NCI-H2196 (cell line): ENCODE data around the gene VPS4A.

Experiments
- DNase-seq: peaks from one replicate; lab custom pipeline; 2025; ENCODE audit not compliant: unreplicated experiment; lab: John Stamatoyannopoulos, UW

Gene VPS4A

DNA sequence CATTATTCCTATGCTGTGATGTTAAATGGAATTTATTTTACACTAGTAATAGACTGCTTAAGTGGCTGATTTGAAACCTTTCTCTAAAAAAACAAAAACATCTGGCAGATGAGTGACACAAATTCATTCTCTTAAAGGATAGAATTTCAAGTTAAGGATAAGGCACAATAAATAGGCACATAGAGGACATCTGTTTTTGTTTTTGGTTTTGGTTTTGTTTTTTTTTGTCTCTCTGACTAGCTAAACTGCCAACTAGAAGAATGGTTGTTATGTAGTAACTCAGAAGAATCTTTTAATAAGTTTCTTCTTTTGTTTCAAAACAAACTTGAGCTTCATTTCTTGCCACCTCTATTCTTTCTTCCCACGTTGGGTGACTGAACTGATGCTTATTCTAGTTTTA, 5.1 kb upstream of the VPS4A start:
- no peak for DNase-seq

DNA sequence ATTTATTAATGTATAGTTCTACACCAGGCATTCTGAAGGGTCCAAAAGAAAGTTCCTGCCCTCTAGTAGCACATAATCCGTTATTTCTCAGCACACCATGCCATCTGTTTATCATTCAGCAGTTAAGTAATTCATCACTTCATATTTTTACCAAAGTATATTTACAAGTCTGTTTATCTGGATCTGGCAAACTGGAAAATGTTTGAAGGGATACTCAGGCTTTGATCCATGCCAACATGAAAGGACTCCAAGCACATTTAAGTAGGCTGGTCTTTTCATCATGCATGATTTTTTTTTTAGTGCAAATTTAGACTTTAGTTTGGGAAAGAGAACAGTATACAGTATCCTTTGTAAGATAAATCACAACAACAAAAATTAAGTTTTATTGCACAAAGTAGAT, 4.1 kb upstream of the VPS4A start:
- DNase-seq, result no peak

DNA sequence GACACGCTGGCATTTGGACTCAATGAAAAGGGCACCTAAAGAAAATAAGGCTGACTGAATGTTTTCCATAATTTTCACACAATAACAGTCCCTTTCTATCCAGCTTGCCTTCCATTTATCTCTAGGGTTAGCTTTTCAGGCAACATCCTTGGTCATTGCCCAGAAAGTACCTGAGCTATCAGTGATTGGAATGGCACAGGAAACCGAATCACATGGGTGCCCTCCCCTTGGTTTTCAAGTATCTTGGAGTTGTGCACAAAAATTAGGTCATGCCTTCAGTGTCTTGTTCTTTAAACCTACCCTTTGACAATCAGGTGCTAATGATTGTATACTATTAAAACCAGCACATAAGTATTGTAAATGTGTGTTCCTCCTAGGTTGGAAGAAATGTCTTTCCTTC, 3.3 kb upstream of the VPS4A start:
- no peak for DNase-seq

DNA sequence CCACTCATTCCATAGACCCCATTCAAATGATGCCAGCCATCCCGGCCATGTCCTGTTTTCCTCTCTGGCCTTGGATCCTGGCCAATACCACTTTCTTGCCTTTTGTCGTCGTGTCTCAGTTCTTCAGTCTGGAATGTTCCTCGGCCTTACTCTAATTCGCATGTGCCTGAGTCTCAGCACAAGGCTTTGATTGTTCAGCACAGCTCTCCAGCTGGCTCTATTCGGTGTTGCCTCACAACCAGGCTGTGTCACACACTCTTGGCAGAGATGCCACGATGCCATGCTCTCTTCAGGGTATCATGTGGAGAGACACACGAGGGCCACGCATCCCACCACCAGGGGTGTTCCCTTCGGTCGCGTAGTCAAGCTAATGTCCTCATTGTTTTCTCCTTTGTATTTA, 1.8 kb upstream of the VPS4A start:
- DNase-seq, result no peak

DNA sequence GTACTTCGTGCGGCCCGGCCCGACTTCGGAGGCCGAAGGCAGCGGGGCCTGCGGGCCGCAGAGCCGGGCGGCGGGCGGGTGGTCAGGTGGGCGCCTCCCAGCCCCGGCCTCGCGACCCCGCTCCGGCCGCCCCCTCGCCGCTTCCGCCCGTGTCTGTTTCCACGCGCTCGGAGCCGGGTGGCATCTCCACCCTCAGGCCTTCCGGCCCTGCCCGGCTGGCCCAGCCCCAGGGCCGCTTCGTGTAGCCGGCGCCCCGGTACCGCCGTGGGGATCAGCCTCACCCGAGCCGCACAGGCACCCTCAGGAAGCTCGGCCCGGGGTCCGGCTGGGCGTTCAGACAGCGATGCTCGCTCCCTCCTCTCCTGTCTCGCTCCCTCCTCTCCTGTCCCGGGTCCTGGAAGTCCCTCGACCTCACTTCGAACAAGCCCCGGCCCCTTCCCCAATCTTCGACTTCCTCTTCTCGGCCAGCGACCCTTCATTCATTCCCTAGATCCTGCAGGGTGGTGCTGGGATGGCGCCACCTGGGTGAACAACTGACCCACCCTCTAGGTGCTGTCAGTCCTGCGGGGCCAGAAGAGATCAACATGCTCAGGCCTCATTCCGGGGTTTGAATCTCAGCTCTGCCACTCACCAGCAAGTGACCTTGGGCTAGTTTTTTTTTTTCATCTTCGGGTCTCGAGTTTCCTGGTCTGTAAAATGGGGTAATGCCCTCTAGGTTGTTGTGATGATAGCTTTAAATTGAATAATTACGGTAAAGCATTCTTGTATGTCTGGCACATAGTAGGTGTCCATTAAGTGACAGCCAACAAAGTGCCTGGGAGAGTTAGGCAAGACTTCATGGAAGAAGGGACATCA, 610 bp downstream of the VPS4A start:
- no peak for DNase-seq

DNA sequence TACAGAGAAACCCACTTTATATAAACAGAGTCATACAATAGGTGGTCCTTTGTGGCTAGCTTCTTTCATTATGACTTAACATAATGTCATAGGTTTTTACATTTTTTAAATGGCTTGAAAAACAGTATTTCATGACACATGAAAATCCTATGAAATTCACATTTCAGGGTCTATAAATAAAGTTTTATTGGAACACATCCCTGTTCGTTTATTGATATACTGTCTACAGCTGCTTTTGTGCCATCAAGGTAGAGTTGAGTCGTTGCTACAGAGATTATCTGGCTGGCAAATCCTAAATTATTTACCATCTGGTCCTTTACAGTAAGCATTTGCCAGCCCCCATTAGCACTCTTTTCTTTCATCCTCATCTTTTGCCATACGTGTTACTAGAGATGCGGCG, 2.3 kb downstream of the VPS4A start:
- DNase-seq, result no peak

DNA sequence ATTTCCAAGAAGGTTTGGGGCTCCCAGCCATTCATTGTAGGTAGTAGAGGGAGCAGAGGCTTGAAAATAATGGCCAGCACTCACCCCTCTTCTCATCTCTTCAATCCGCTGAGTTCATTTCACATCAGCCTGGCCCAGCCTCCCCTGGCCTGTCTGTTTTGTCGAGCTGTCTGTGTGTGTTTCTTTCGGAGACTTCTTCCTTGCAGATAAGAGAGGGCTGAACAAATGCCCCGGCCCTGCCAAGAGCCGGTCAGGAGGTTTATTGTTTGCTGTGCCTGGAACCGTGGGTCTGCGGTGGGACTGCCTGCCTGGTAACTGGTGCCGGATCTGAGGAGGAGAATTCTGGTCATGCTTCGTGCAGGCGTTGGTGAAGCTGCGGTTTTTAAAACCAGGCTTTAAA, 3.4 kb downstream of the VPS4A start:
- DNase-seq, result no peak

DNA sequence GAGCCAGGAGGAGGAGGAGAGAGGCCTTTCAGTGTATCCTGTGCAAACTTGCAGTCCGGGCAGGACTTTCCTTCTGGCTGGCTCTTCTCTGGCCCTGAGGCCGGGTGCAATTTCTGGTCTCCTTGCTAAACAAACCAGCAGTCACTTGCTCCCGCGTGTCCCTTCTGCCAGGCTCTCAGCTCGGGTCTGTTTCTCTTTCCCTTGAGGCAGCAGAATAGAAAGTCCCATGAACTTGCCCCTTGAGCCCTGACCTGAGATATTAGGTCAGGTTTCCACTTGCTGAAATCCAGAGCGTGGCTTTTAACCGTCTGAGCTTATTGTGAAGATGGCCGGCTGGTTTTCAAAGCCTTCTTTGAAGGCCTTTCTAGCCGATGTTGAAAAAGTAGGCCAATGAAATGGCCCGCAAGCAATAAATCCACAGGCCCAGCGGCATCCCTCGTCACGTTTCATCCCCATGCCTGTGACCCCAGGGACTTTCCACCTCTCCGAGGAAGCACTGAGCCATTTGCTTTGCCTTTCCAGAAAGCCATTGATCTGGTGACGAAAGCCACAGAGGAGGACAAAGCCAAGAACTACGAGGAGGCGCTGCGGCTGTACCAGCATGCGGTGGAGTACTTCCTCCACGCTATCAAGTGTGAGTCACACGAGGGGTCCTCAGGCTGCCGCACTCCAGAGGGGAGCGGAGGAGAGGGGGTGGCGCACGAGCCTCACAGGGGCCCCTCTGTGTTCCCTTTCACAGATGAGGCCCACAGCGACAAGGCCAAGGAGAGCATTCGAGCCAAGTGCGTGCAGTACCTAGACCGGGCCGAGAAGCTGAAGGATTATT, 4.5 kb downstream of the VPS4A start:
- DNase-seq, result no peak

DNA sequence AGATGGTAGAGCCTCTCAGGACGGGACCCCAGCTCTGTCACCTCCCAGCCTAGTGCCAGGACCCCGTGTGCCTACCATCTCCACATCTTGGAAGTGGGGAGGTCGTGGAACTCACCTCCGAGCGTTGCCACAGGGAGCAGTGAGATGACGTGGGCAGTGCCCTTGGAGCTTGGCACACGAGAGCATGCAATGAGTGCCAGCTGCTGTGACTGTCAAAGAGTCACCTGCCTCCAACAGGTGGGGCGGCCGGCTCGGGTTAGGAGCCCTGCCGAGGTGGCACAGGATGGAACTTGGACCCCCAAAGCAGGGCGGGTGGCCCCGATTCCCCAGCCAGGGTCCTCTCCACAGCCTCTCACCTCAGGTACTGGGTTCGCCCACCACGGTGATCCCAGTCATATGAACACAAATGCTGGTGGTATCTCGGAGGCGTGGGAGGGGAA, 5.5 kb downstream of the VPS4A start:
- no peak for DNase-seq

DNA sequence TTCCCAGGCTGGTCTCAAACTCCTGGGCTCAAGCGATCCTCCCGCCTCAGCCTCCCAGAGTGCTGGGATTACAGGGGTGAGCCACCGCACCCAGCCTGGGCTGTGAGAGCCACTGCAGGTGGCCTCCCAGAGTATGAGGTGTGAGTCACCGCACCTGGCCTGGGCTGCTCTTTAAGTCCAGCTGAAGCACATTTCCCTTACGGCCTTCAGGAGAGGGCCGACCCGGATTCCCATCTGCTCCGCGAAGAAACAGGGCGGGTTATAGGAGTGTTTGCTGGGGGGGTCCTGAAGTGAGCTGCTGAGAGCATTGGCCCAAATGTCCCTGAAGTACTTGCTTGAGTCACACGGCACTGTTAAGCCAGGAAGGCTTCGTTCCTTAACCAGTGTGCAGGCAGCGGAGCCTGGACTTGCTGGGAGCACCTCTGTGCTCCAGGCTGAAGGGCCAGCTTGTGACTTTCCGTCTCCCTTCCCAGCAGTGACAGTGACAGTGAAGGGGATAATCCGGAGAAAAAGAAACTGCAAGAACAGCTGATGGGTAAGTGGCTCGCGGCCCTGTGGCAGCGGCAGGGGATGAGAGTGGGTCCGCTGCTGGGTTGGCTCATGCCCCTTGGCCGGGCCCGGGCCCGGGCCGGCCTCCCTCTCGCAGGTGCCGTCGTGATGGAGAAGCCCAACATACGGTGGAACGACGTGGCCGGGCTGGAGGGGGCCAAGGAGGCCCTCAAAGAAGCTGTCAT, 7.2 kb downstream of the VPS4A start:
- DNase-seq, result no peak

DNA sequence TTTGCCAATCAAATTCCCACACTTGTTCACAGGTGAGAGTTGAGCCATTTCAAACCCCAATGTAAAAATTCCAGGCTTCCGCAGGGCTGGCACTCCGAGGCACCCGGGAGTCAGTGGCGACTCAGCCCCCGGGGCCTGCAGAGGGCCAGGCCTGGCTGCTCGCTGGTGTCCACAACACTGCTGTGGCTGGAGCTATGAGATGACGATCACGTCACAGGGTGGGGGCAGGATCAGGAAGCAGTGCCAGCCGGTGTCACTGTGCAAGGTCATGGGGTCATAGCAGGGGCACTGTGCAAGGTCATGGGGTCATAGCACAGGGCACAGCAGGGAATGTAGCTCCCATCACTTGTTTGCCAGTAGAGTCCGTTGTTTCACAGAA, 7.8 kb downstream of the VPS4A start:
- no peak for DNase-seq

DNA sequence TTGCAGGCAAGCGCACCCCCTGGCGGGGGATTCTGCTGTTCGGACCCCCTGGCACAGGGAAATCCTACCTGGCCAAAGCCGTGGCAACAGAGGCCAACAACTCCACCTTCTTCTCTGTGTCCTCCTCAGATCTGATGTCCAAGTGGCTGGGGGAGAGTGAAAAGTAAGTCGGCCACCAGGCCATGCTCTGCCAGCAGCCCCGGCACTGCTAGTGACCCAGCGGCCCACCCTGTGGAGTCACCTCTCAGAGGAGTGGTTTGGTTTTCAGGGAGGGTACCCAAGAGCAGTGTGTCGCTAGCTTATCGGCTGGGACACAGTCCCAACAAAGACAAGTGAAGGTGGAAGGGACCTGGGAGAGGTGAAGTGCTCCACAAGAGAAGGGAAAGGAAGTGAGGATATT, 8.2 kb downstream of the VPS4A start:
- no peak for DNase-seq

DNA sequence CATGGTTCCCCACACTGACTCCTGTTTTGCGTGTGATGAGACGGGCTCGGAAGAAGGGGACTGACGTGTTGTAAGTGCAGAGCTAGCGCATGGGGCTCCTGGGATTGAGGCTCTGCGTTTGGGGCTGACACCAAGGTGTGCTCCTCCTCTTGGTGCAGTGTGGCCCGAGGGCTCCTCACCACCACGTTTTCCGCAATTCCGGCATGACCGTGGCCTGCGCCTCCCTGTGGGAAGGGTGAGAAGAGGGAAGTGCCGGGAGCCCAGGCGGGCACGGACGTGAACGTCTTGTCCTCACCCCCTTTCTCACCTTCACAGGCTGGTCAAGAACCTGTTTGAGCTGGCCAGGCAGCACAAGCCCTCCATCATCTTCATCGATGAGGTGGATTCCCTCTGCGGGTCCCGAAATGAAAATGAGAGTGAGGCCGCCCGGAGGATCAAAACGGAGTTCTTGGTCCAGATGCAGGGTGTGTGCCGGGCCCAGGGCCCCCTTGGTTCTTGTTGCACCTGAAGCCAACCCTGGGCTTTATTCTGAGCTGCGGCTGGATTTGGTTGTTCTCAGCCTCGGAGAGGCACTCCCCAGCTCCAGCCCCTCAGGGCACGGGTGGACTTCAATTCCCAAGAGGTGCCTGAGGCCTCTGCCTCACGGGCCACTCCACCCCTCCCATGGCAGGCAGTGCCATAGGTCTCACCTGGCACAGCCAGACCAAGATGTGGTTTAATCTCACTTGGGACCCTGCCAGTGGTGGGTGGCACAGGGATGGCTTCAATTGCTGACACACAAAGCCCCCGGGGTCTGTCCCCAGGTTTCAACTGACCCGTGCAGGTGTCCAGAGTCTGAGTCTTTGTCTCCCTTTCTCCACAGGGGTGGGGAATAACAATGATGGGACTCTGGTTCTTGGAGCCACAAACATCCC, 8.9 kb downstream of the VPS4A start:
- DNase-seq, result no peak

DNA sequence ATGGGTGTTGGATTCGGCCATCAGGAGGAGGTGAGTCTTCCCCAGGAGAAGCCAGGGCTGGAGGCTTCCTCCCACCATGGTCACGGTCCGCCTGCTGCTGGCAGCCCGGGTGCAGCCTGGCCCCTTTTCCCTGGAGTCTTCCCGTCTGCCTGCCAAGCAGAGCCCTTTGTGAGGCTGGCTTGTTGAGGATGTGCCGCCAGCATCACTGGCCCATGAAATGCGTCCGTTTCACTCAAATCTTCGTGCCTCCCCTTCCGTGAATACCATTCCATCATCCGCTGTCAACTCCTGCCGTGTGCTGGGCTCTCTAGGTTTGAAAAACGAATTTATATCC, 9.6 kb downstream of the VPS4A start:
- no peak for DNase-seq

DNA sequence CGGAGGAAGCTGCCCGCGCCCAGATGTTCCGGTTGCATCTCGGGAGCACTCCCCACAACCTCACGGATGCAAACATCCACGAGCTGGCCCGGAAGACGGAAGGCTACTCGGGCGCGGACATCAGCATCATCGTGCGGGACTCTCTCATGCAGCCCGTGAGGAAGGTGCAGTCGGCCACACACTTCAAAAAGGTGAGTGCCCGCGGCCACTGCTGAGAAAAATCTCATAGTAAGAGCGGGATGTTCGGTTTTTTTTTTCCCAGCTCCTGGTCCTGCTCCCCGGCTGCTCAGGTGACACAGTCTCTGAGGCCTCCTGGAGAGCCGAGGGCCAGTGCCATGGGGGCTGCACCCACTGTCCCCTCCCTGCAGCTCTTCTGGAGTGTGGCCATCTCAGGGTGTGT, 9.9 kb downstream of the VPS4A start:
- DNase-seq, result no peak

DNA sequence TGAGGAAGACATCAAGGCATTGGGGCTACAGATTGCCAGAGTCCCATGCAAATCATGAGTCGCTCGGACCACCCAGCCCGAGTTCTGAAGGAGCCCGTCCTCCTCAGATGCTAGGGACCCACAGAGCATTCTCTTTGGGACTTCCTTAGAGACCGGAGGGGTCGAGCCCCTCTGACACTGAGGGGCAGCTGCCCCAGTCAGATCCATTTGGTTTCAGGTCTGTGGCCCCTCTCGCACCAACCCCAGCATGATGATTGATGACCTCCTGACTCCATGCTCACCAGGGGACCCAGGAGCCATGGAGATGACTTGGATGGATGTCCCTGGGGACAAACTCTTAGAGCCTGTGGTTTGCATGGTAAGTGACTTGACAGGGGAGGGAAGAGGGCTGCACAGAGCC, 11.2 kb downstream of the VPS4A start:
- DNase-seq, result no peak

DNA sequence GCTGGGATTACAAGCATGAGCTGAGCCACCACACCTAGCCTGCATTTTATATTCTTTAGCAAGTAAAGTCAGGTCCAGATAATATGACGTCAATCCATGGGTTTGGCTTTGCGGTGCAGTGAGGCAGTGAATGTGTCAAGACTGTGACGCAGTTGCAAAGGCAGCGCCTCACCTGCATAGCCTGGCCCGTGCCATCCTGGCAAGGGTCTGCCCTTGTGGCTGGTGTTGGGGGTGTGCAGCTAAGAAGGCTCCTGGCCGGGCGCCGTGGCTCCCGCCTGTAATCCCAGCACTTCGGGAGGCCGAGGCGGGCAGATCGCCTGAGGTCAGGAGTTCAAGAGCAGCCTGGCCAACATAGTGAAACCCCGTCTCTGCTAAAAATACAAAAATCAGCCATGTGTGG, 12.3 kb downstream of the VPS4A start:
- no peak for DNase-seq

DNA sequence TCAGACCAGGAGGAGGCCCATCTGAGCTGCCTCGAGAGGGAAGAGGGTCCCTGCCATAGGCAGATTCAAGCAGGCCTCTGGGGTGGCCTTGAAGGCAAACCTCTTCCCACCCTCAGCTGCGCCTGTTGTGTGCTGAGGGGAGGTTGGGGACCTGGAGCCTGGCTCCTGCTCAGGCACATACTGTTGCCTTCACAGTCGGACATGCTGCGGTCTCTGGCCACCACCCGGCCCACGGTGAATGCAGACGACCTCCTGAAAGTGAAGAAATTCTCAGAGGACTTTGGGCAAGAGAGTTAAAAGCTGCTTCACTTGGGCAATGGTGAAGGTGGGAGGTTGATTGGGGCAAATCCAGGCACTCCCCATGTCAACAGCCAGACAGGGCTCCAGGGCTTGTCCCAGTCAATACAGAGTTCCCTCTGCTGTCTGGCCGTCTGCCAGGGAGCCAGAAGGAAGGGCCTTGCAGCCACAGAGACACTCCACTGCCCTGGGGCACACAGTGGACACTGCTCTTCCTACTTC, 12.9 kb downstream of the VPS4A start:
- DNase-seq, result peak; percentile 8

DNA sequence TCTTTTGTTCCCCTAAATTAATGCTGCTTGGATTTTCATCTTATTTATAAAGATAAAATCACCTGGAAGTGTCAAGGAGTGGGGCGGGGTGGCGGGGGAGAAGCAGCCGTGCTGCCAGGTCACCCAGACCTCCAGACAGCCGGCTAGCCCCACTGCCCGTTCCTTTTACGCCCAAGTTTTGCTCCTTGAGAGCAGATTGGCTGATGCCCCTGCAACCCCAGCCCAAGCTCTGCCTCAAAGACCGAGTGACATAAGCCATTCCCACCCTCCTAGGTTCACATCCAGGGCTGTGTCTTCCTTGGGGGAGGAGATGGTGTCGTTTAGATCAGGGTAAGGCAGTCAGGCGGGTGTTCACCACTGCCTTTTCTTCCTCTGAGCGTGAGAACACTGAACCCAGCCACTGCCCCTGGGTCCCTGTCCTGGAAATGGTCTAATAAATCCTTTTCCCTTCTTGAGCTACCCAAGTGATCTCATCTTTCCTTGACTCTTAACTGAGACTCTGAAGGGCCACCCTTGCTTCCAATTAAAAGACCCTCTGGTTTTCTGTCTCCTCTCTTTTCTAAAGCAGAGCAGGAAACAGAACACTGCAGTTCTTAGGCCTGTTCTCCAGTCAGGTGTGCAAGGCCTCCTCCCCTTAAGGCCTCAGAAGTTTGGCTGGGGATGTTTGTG, 13.6 kb downstream of the VPS4A start:
- no peak for DNase-seq

DNA sequence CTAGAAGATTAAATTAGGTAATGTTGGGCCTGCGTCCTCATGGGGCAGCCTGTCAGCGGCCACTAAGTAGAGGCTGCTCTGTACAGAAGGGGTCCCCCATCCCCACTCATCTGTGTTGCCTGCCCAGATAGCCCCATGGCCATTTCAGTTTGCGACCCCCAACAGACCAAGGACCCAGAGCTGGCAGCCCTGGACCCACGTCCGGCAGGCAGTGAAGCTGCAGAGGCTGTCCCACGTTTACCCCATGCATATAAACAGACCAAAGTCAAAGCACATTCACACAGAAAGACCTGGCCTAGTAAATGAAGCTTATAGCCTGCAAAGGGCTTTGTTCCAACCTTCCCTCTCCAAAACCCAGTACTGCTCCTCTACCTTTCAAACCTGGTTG, 14.6 kb downstream of the VPS4A start:
- DNase-seq, result no peak
